GM19468 (cell line): Measurements from ENCODE around the gene TOMM40L.

Source experiments
- ATAC-seq: cut with Tn5 transposase; IDR thresholded peaks from one replicate; pipeline ENCODE4 v1.9.1; 2021; ENCODE audit warnings: mild to moderate bottlenecking, moderate library complexity, moderate number of reproducible peaks; ENCODE audit not compliant: unreplicated experiment; ENCODE audit errors: extremely low read depth

TOMM40L gene

GRCh38 chr1:161225534-161226319, at the start of gene TOMM40L:
TOMM40L (plus strand) TSS chr1:161226060; CDS start chr1:161226490, 430 bp downstream.
- peak; percentile 88 for ATAC-seq

- ATAC-seq, result no peak
These were observed 49.3 kb upstream of the TOMM40L start for GRCh38 chr1:161176468-161177111.

GRCh38 chr1:161177112-161177935, 48.5 kb upstream of the TOMM40L start, which contains the start of gene B4GALT3:
B4GALT3 (minus strand) TSS chr1:161177507; CDS start chr1:161176060, 1,447 bp downstream.
- no peak for ATAC-seq

- no peak for ATAC-seq
These were observed 48.0 kb upstream of the TOMM40L start for GRCh38 chr1:161177936-161178244.

- no peak for ATAC-seq
These were observed 46.2 kb upstream of the TOMM40L start for GRCh38 chr1:161179698-161180097.

GRCh38 chr1:161180639-161181038, 45.2 kb upstream of the TOMM40L start:
- no peak for ATAC-seq

GRCh38 chr1:161182214-161182613, 43.6 kb upstream of the TOMM40L start:
- ATAC-seq, result no peak

GRCh38 chr1:161185282-161185682, 40.6 kb upstream of the TOMM40L start:
- ATAC-seq, result no peak

- ATAC-seq, result no peak
These were observed 40.0 kb upstream of the TOMM40L start for GRCh38 chr1:161185732-161186311.

GRCh38 chr1:161187311-161187710, 38.5 kb upstream of the TOMM40L start:
- no peak for ATAC-seq

- ATAC-seq, result no peak
These were observed 37.5 kb upstream of the TOMM40L start for GRCh38 chr1:161188381-161188780.

GRCh38 chr1:161189036-161189435, 36.8 kb upstream of the TOMM40L start:
- no peak for ATAC-seq

- ATAC-seq, result no peak
These were observed 34.8 kb upstream of the TOMM40L start for GRCh38 chr1:161190962-161191521.

GRCh38 chr1:161191971-161192370, 33.9 kb upstream of the TOMM40L start:
- ATAC-seq, result no peak

- ATAC-seq, result no peak
These were observed 33.1 kb upstream of the TOMM40L start for GRCh38 chr1:161192476-161193465.

GRCh38 chr1:161193561-161194235, 32.2 kb upstream of the TOMM40L start:
- no peak for ATAC-seq

GRCh38 chr1:161195171-161195570, 30.7 kb upstream of the TOMM40L start:
- ATAC-seq, result no peak

- ATAC-seq, result no peak
These were observed 29.7 kb upstream of the TOMM40L start for GRCh38 chr1:161196111-161196510.
